ENCODE measurements around the gene ZNF207. TPM values are rescaled to one million over a fixed set of nuclear protein-coding genes. Genes with fewer than 3 reads are reported as not detected.

Gene ZNF207
- total and polyA plus RNA-seq, 9 of the 15 experiments (the other 6 are each of a cell fraction or from before 2014, with no cell fraction given) = 123 to 370 (median 250) TPM

GRCh38 chr17:32345951-32346600, 3.9 kb upstream of the ZNF207 start (continued):
- TF ChIP-seq CREB3 (tag; conservative IDR thresholded peaks at IDR 0.05; ENCODE audit: low read depth) (no peak), MNT (conservative IDR thresholded peaks at IDR 0.05) (peak in 1 of 2 experiments; percentile 41; a peak in 1 of 4 replicates), RFX1 (IDR thresholded peaks at IDR 0.05) (no peak), SMARCA4 (IDR thresholded peaks at IDR 0.05) (peak; percentile 54), NFE2 (IDR thresholded peaks at IDR 0.05; ENCODE audit: low read depth) (no peak), PURB (CRISPR knock-in tag; IDR thresholded peaks at IDR 0.05; ENCODE audit: low read depth) (no peak), DPF2 (IDR thresholded peaks at IDR 0.05) (peak; percentile 66), TAF7 (tag; IDR thresholded peaks at IDR 0.05) (no peak), ZNF395 (CRISPR knock-in tag; IDR thresholded peaks at IDR 0.05) (peak; percentile 76; the same call in 1 of the 2 replicates), CHD1 (IDR thresholded peaks at IDR 0.05; ENCODE audit: low read length) (no peak), CBFA2T3 (IDR thresholded peaks at IDR 0.05) (peak; percentile 56), COPS2 (conservative IDR thresholded peaks at IDR 0.05) (no peak), ZNF561 (CRISPR knock-in tag; conservative IDR thresholded peaks at IDR 0.05) (no peak), ZBTB43 (CRISPR knock-in tag; IDR thresholded peaks at IDR 0.05) (no peak), REST (IDR thresholded peaks at IDR 0.05; ENCODE audit: borderline replicate concordance) (no peak), REST (CRISPR knock-in tag; IDR thresholded peaks at IDR 0.05; ENCODE audit: low read depth) (no peak)
